ENCODE measurements around the gene TNIP1. TPM values are rescaled to one million over a fixed set of nuclear protein-coding genes. Genes with fewer than 3 reads are reported as not detected.

TNIP1 gene, protein sequence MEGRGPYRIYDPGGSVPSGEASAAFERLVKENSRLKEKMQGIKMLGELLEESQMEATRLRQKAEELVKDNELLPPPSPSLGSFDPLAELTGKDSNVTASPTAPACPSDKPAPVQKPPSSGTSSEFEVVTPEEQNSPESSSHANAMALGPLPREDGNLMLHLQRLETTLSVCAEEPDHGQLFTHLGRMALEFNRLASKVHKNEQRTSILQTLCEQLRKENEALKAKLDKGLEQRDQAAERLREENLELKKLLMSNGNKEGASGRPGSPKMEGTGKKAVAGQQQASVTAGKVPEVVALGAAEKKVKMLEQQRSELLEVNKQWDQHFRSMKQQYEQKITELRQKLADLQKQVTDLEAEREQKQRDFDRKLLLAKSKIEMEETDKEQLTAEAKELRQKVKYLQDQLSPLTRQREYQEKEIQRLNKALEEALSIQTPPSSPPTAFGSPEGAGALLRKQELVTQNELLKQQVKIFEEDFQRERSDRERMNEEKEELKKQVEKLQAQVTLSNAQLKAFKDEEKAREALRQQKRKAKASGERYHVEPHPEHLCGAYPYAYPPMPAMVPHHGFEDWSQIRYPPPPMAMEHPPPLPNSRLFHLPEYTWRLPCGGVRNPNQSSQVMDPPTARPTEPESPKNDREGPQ
- 100 to 1,000 TPM; 388 to 401 TPM for total RNA-seq

- Mint-ChIP-seq H3K4me1 (ENCODE audit: low read depth) (peaks cover 69% of the 10 kb centered on the region), H3K27ac (peak within 1 kb of the TSS; percentile 94), H3K9me3 (no peaks in the 10 kb centered on the region), H3K36me3 (peaks cover 77% of the 10 kb centered on the region), H3K4me3 (peak within 1 kb of the TSS; percentile 89), H3K27me3 (no peaks in the 10 kb centered on the region)
- intact Hi-C loops (cut with micrococcal nuclease): loop anchor here (1.0 to 10.0 kb wide), 4 partner anchors 17 to 694 kb away; partner anchors contain the start of genes G3BP1 and GM2A
- DNase-seq: peak; percentile 96
- POLR2A ChIA-PET: interaction anchor here (0.5 to 7.4 kb wide), 12 partner anchors 9 to 987 kb away, joined by 3 to 115 read pairs (median 4); partner anchors contain the start of gene ANXA6
- CTCF ChIA-PET: interaction anchor here (0.7 to 3.7 kb wide), 8 partner anchors 8 to 86 kb away, joined by 3 to 23 read pairs (median 3); no protein-coding TSS in a partner anchor
Measured at GRCh38 chr5:151080613-151081430, at the start of gene TNIP1. Gene TNIP1, minus strand, starts transcription at chr5:151081034. Its CDS starts 15,939 bp downstream, at chr5:151065095.

- H3K27ac Mint-ChIP-seq: peak overlapping the region; percentile 57
- POLR2A ChIA-PET: interaction anchor here (0.8 to 1.7 kb wide), 2 partner anchors 15 to 20 kb away, joined by 3 to 5 read pairs; no protein-coding TSS in a partner anchor
- H3K4me1 Mint-ChIP-seq (ENCODE audit: low read depth): peaks cover 79% of the 10 kb centered on the region
Measured at GRCh38 chr5:151130235-151130921, 49.5 kb upstream of the TNIP1 start.

GRCh38 chr5:151128817-151129216, 48.0 kb upstream of the TNIP1 start:
- Mint-ChIP-seq H3K36me3 (peaks cover 60% of the 10 kb centered on the region), H3K27me3 (no peaks in the 10 kb centered on the region), H3K27ac (peak overlapping the region; percentile 74), H3K9me3 (no peaks in the 10 kb centered on the region), H3K4me3 (no peak overlapping the region), H3K4me1 (ENCODE audit: low read depth) (peaks cover 84% of the 10 kb centered on the region)
- POLR2A ChIA-PET: interaction anchor here (1.4 kb wide), 1 partner anchor 24 kb away, joined by 4 read pairs; no protein-coding TSS in a partner anchor
- intact Hi-C loops (cut with micrococcal nuclease): loop anchor here (5.0 kb wide), 1 partner anchor 188 kb away; no protein-coding TSS in a partner anchor
- CTCF ChIA-PET: interaction anchor here (1.0 to 16.5 kb wide), 6 partner anchors 11 to 77 kb away, joined by 3 to 553 read pairs (median 46); no protein-coding TSS in a partner anchor
- DNase-seq: peak; percentile 40

More at GRCh38 chr5:151130235-151130921, 49.5 kb upstream of the TNIP1 start:
- intact Hi-C loops (cut with micrococcal nuclease): no loop called here
- H3K27me3 Mint-ChIP-seq: no peaks in the 10 kb centered on the region
- no peak for DNase-seq
- H3K4me3 Mint-ChIP-seq: no peak overlapping the region
- CTCF ChIA-PET: interaction anchor here (0.9 to 16.5 kb wide), 8 partner anchors 15 to 36 kb away, joined by 3 to 553 read pairs (median 4); no protein-coding TSS in a partner anchor
- no peaks in the 10 kb centered on the region for H3K9me3 Mint-ChIP-seq
- peaks cover 62% of the 10 kb centered on the region for H3K36me3 Mint-ChIP-seq

DNA sequence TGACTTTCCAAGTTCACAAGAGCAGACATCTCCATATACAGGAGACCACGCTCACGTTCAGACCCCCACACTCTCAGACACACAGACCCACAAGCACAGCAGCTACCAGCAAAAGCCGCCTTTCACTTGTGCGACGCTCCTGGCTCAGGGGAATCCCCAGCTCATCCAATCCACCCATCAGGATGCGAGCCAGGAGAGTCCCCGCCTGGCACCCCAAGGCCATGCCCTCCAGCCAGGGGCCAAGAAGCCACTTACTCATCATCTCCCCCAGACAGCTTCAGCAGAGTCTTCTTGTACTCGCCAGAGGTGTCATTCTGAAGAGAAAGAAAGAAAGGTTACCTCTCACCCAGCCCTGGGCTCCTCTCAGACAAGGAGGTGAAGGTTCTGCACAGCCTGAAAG, 47.1 kb upstream of the TNIP1 start:
- intact Hi-C loops (cut with micrococcal nuclease): loop anchor here (5.0 kb wide), 1 partner anchor 189 kb away; no protein-coding TSS in a partner anchor
- Mint-ChIP-seq H3K4me3 (no peak overlapping the region), H3K9me3 (no peaks in the 10 kb centered on the region), H3K4me1 (ENCODE audit: low read depth) (peaks cover 78% of the 10 kb centered on the region), H3K27ac (peak overlapping the region; percentile 2), H3K36me3 (peaks cover 54% of the 10 kb centered on the region), H3K27me3 (no peaks in the 10 kb centered on the region)
- ChIA-PET POLR2A (no interaction called here), CTCF (interaction anchor here (1.1 to 16.5 kb wide), 5 partner anchors 11 to 125 kb away, joined by 3 to 553 read pairs (median 118); partner anchors contain the start of gene ANXA6)
- no peak for DNase-seq

DNA sequence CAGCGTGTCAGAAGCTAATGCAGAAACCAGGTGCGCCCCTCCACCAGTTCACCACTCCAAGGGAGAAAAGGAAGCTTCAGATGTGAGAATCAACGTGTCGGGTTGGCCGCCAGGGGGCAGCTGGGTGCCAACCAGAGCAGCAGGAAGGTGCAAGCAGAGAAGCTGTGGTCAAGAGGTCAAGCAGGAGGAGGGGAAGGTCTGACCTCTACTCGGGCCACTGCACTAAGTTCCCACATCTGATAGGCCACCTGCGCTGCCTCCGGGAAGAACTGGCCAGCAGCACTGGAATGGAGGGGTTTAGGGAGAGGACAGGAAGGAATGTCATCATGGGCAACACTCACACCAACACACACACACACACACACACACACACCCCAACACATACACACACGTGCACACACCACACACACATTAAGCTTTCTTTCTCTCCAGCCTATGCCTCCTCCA, 45.4 kb upstream of the TNIP1 start:
- Mint-ChIP-seq H3K36me3 (peaks cover 58% of the 10 kb centered on the region), H3K27ac (peak overlapping the region; percentile 90), H3K9me3 (no peaks in the 10 kb centered on the region), H3K27me3 (no peaks in the 10 kb centered on the region), H3K4me3 (no peak overlapping the region), H3K4me1 (ENCODE audit: low read depth) (peaks cover 64% of the 10 kb centered on the region)
- intact Hi-C loops (cut with micrococcal nuclease): loop anchor here (1.0 to 5.0 kb wide), 4 partner anchors 27 to 191 kb away; no protein-coding TSS in a partner anchor
- DNase-seq: peak; percentile 74
- CTCF ChIA-PET: interaction anchor here (0.6 to 16.5 kb wide), 49 partner anchors 11 to 321 kb away, joined by 3 to 553 read pairs (median 5); partner anchors contain the start of genes ANXA6, CCDC69, GM2A and SLC36A1
- POLR2A ChIA-PET: interaction anchor here (0.6 to 1.5 kb wide), 11 partner anchors 12 to 224 kb away, joined by 3 to 11 read pairs (median 4); partner anchors contain the start of gene ANXA6

DNA sequence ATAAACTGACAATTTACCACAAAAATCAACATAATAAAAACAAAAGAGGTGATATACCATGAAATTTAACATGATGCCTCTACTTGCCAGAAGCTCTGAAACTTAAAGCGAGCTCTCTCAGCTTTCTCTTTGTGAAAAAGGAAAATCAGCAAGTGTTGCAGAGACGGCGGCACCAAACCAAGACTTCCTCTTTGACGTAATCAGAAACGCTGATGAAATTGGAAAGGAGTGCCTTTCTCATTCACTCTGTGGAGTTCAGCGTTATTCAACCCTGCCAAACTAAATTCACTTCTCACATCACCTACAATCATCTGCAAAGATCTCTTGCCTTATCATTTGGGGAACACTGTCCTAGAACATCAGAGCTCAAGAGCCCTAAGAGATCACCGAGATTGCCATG, 44.6 kb upstream of the TNIP1 start:
- H3K4me1 Mint-ChIP-seq (ENCODE audit: low read depth): peaks cover 56% of the 10 kb centered on the region
- peak overlapping the region; percentile 90 for H3K27ac Mint-ChIP-seq
- no peaks in the 10 kb centered on the region for H3K27me3 Mint-ChIP-seq
- ChIA-PET POLR2A (interaction anchor here (0.8 to 1.5 kb wide), 8 partner anchors 14 to 114 kb away, joined by 3 to 11 read pairs (median 4); partner anchors contain the start of gene ANXA6), CTCF (interaction anchor here (0.6 to 16.5 kb wide), 48 partner anchors 10 to 425 kb away, joined by 3 to 553 read pairs (median 6); partner anchors contain the start of genes ANXA6, CCDC69, GM2A and SLC36A1)
- no peaks in the 10 kb centered on the region for H3K9me3 Mint-ChIP-seq
- DNase-seq: peak; percentile 44
- H3K36me3 Mint-ChIP-seq: peaks cover 62% of the 10 kb centered on the region
- intact Hi-C loops (cut with micrococcal nuclease): loop anchor here (2.0 to 5.0 kb wide), 2 partner anchors 15 to 192 kb away; no protein-coding TSS in a partner anchor
- H3K4me3 Mint-ChIP-seq: no peak overlapping the region

DNA sequence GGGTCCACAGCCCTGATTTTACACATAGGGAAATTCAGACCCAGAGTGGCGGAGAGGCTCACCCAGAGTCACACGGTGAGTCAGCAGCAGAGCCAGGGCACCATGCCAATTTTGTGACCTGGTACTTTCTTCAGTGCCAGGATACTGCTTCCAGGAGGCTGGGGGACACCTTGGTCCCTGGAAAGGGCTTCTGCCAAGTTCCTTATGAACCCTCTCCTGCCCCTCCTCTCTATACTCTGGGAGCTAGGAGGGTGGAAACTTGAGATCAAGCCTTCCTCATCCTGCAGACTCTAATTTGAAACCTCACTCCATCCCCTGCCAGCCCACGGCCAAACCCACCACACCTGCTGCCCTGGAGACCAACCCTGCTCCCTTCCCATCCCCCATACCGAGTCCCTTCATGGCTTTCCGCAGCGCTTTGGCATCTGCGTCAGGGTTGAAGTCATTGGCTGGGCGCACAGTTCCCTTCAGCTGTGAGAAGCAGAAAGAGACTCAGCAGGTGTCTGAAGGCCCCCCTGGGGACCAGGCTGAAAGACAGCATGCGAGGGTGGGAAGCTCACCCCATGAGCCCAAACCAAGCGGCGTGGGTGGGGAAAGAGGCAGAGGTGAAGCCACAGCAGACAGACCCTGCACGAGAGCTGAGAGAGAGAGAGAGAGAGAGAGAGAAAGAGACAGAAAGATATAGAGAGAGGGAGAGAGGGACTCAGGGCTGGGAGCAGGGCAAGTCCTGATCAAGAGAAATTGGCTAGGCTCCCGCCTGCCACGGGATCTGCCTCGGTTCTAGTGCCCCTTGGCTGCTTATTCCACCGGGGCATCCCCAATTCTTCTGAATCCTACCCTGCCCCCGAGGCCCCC, 43.3 kb upstream of the TNIP1 start:
- POLR2A ChIA-PET: no interaction called here
- Mint-ChIP-seq H3K4me1 (ENCODE audit: low read depth) (peaks cover 47% of the 10 kb centered on the region), H3K27ac (peak overlapping the region; percentile 90), H3K36me3 (peaks cover 68% of the 10 kb centered on the region), H3K4me3 (no peak overlapping the region), H3K27me3 (no peaks in the 10 kb centered on the region), H3K9me3 (no peaks in the 10 kb centered on the region)
- intact Hi-C loops (cut with micrococcal nuclease): loop anchor here (2.0 kb wide), 1 partner anchor 17 kb away; no protein-coding TSS in a partner anchor
- CTCF ChIA-PET: interaction anchor here (1.1 to 16.5 kb wide), 5 partner anchors 9 to 42 kb away, joined by 3 to 553 read pairs (median 86); partner anchors contain the start of gene ANXA6
- peak; percentile 69 for DNase-seq

DNA sequence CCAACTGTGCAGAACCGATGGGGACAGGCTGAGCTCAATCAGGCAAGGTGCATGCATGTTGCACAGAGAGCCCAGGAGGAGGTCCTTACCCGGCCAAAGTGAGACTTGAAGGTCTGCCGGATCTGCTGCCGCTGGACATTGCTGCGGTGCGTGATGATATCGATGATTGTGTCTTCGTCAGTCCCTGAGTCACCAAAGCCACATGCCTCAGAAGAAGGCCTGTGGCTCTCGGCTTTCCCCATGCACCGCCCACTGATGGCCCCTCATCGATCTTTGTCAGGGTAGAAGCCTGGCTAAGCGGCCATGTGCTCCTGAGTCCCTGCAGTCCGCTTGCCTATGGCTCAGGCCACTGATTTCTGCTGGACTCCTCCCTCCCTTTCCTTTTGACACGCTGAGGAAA, 42.0 kb upstream of the TNIP1 start:
- Mint-ChIP-seq H3K9me3 (no peaks in the 10 kb centered on the region), H3K27me3 (no peaks in the 10 kb centered on the region), H3K4me3 (no peak overlapping the region), H3K36me3 (peaks cover 64% of the 10 kb centered on the region), H3K27ac (peak overlapping the region; percentile 60), H3K4me1 (ENCODE audit: low read depth) (peaks cover 36% of the 10 kb centered on the region)
- ChIA-PET CTCF (interaction anchor here (0.6 to 16.5 kb wide), 5 partner anchors 26 to 559 kb away, joined by 3 to 553 read pairs (median 4); no protein-coding TSS in a partner anchor), POLR2A (no interaction called here)
- no peak for DNase-seq
- intact Hi-C loops (cut with micrococcal nuclease): no loop called here

GRCh38 chr5:151121665-151122064, 40.8 kb upstream of the TNIP1 start:
- no peak for DNase-seq
- CTCF ChIA-PET: interaction anchor here (1.0 to 16.5 kb wide), 3 partner anchors 45 to 74 kb away, joined by 3 to 553 read pairs (median 4); no protein-coding TSS in a partner anchor
- peaks cover 56% of the 10 kb centered on the region for H3K36me3 Mint-ChIP-seq
- no peak overlapping the region for H3K4me3 Mint-ChIP-seq
- intact Hi-C loops (cut with micrococcal nuclease): no loop called here
- H3K4me1 Mint-ChIP-seq (ENCODE audit: low read depth): peaks cover 27% of the 10 kb centered on the region
- no peaks in the 10 kb centered on the region for H3K9me3 Mint-ChIP-seq
- no peaks in the 10 kb centered on the region for H3K27me3 Mint-ChIP-seq
- H3K27ac Mint-ChIP-seq: peak overlapping the region; percentile 60
- POLR2A ChIA-PET: interaction anchor here (0.5 kb wide), 1 partner anchor 167 kb away, joined by 3 read pairs; no protein-coding TSS in a partner anchor

All from activated CD4-positive, alpha-beta memory T cell treated with anti-CD3 and anti-CD28 coated beads for 36 hours (primary cell).